MM.1S (cell line): Measurements from ENCODE around the gene NINL.
A peak's percentile ranks its signal among the peaks of the same experiment; 100 is the strongest.

Experiments used
- DNase-seq: peaks from one replicate; pipeline ENCODE4 v3.0.0-alpha.2; 2015
- H2AFZ ChIP-seq: fragments of 300-600 bp; sonication (generic); 2 replicates; pipeline ENCODE4 v1.6.0; 2016; ENCODE audit warnings: antibody characterized with exemption, low read length
- H3F3A ChIP-seq: fragments of 300-600 bp; sonication (generic); 2 replicates; pipeline ENCODE4 v1.6.1; 2016; ENCODE audit warnings: mild to moderate bottlenecking, antibody characterized with exemption, low read length, moderate library complexity, mixed read lengths; ENCODE audit not compliant: insufficient read depth
- H3K27ac ChIP-seq: fragments of 300-600 bp; sonication (generic); 2 replicates; pipeline ENCODE4 v1.5.1; 2016; ENCODE audit warnings: mild to moderate bottlenecking, low read length
- H3K27me3 ChIP-seq: fragments of 300-600 bp; sonication (generic); replicated peaks from 2 replicates; pipeline ENCODE4 v1.6.0; 2016; ENCODE audit warnings: low read length; ENCODE audit not compliant: insufficient read depth
- H3K36me3 ChIP-seq: fragments of 300-600 bp; sonication (generic); replicated peaks from 2 replicates; pipeline ENCODE4 v1.6.1; 2016; ENCODE audit warnings: mild to moderate bottlenecking, low read length, mixed read lengths; ENCODE audit not compliant: insufficient read depth
- H3K4me1 ChIP-seq: fragments of 300-600 bp; sonication (generic); 2 replicates; pipeline ENCODE4 v1.6.1; 2016; ENCODE audit warnings: low read length, mixed read lengths
- H3K4me2 ChIP-seq: fragments of 300-600 bp; sonication (generic); 2 replicates; pipeline ENCODE4 v1.6.0; 2016; ENCODE audit warnings: low read depth, low read length
- H3K4me3 ChIP-seq: fragments of 300-600 bp; sonication (generic); 2 replicates; pipeline ENCODE4 v1.5.1; 2016; ENCODE audit warnings: low read length, mixed read lengths
- H3K79me2 ChIP-seq: fragments of 300-600 bp; sonication (generic); 2 replicates; pipeline ENCODE4 v1.6.1; 2016; ENCODE audit warnings: mixed run types, low read length, mixed read lengths
- H3K9ac ChIP-seq: fragments of 300-600 bp; sonication (generic); 2 replicates; pipeline ENCODE4 v1.6.1; 2016; ENCODE audit warnings: low read length, mixed read lengths
- H3K9me2 ChIP-seq: fragments of 300-600 bp; sonication (generic); replicated peaks from 2 replicates; pipeline ENCODE4 v1.6.1; 2016; ENCODE audit warnings: mild to moderate bottlenecking, low read length, mixed read lengths; ENCODE audit not compliant: insufficient read depth
- H3K9me3 ChIP-seq: fragments of 300-600 bp; sonication (generic); replicated peaks from 2 replicates; pipeline ENCODE4 v1.6.1; 2016; ENCODE audit warnings: mild to moderate bottlenecking, low read length, mixed read lengths; ENCODE audit not compliant: insufficient read depth
- H4K20me1 ChIP-seq: fragments of 300-600 bp; sonication (generic); 2 replicates; pipeline ENCODE4 v1.6.1; 2016; ENCODE audit warnings: mild to moderate bottlenecking, low read length, moderate library complexity, mixed read lengths; ENCODE audit not compliant: insufficient read depth
- CTCF ChIP-seq: fragments of 300-600 bp; sonication (generic); IDR thresholded peaks from 2 replicates; pipeline ENCODE4 v1.5.1; 2016; ENCODE audit warnings: antibody characterized with exemption, low read length, mixed read lengths
- EZH2 ChIP-seq: fragments of 300-600 bp; sonication (generic); optimal IDR thresholded peaks from 2 replicates; pipeline ENCODE3; 2017; ENCODE audit warnings: low read depth, mild to moderate bottlenecking, antibody characterized with exemption, low read length, mixed read lengths
- EZH2phosphoT487 ChIP-seq: fragments of 300-600 bp; sonication (generic); IDR thresholded peaks from 2 replicates; pipeline ENCODE4 v1.6.1; 2018; ENCODE audit warnings: antibody characterized with exemption, low read length

NINL gene

DNA sequence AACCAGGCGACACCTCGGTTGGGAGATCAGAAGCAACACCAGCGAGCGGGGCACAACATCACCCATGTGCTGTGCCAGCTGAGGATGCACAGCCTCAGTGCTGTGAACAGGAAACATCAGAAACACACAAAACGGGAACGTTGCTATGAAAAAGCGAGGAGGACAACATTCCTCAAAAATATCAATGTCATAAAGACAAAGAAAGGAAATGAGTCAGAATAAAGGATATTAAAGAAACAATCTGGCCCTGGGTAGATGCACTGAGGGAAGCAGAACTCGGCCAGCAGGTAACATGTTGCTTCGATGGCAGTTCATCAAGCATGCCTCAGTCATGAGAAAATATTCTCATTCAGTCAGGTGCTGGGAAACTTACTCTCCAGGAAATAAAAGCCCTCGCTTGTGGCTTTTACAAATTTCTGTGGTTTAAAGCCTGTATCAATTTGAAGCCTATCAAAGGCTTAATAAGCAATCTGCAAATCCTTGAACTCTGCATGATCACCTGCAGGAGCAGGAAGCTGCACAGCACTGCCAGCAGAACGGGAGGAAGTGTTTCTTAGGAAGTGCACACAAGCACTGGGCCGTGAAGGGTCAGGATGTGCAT is 100.3 kb downstream of the NINL start:
- Histone ChIP-seq H4K20me1 (no peaks in the 10 kb centered on the region), H3K9me3 (no peaks in the 10 kb centered on the region), H2AFZ (no peak overlapping the region), H3K9ac (no peak overlapping the region), H3K9me2 (no peaks in the 10 kb centered on the region), H3K27ac (no peak overlapping the region), H3K4me2 (no peak overlapping the region), H3K27me3 (no peaks in the 10 kb centered on the region), H3F3A (no peaks in the 10 kb centered on the region), H3K79me2 (no peaks in the 10 kb centered on the region), H3K4me3 (no peak overlapping the region), H3K36me3 (no peaks in the 10 kb centered on the region), H3K4me1 (no peaks in the 10 kb centered on the region)
- peak; percentile 44 for DNase-seq
- no peak for TF ChIP-seq EZH2
- TF ChIP-seq CTCF = no peak
- TF ChIP-seq EZH2phosphoT487 = no peak

DNA sequence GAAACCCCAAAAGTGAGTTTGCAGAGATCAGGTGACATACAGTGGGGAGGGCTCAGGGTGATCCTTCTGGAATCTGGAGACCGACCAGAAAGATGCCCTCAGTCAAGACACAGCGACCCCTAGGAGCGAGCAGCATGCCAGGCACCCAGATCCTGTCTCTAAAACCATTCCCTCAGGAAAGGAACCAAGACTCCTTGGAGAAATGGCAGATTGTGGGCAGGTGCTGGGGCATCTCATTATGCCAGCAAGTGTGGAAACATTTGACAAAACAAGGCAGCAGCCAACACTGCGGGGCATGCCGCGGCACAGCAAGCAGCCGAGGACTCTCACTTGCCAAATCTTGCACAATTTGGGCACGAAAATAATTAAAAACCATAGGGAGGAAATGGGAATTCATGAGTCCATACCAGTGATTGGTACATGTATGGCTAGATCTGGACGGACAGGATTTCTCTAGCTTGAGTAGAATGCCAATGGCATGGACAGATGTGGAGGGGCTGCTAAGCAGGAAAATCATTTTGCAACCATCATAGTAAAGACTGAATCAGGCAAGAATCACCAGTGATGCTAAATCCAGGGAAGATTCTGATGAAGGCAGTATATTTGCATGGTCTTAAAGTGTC is 101.0 kb downstream of the NINL start:
- H3K27ac ChIP-seq = no peak overlapping the region
- H3K27me3 ChIP-seq = no peaks in the 10 kb centered on the region
- H3K9me2 ChIP-seq = no peaks in the 10 kb centered on the region
- H2AFZ ChIP-seq = no peak overlapping the region
- H3F3A ChIP-seq = no peaks in the 10 kb centered on the region
- H3K4me2 ChIP-seq = no peak overlapping the region
- no peak overlapping the region for H3K9ac ChIP-seq
- H3K9me3 ChIP-seq = no peaks in the 10 kb centered on the region
- H3K4me1 ChIP-seq = no peaks in the 10 kb centered on the region
- H4K20me1 ChIP-seq = no peaks in the 10 kb centered on the region
- TF ChIP-seq EZH2phosphoT487 (no peak), CTCF (no peak), EZH2 (no peak)
- H3K79me2 ChIP-seq = no peaks in the 10 kb centered on the region
- no peaks in the 10 kb centered on the region for H3K36me3 ChIP-seq
- H3K4me3 ChIP-seq = no peak overlapping the region
- no peak for DNase-seq

GRCh38 chr20:25483431-25484132 is 101.7 kb downstream of the NINL start:
- H3K27ac ChIP-seq = no peak overlapping the region
- DNase-seq = no peak
- no peak for TF ChIP-seq CTCF

More at GRCh38 chr20:25483431-25484132, 101.7 kb downstream of the NINL start:
- Histone ChIP-seq H3K36me3 (no peaks in the 10 kb centered on the region), H3K79me2 (no peaks in the 10 kb centered on the region), H3K4me2 (no peak overlapping the region), H3K9me3 (no peaks in the 10 kb centered on the region), H3K4me3 (no peak overlapping the region), H3K4me1 (no peaks in the 10 kb centered on the region), H4K20me1 (no peaks in the 10 kb centered on the region), H3K27me3 (no peaks in the 10 kb centered on the region), H3K9me2 (no peaks in the 10 kb centered on the region), H2AFZ (no peak overlapping the region), H3K9ac (no peak overlapping the region), H3F3A (no peaks in the 10 kb centered on the region)
